Smooth muscle cell (in vitro differentiated cells): Measurements from ENCODE around the gene POLR2M. TPM values are rescaled to one million over a fixed set of nuclear protein-coding genes. Genes with fewer than 3 reads are reported as not detected.

ENCODE experiments used
- polyA plus RNA-seq: library from polyadenylated mRNA; unstranded; fragments of >200 nt; fragmentation: Nextera tagmentation; extraction: Ambion mirVana; gene quantifications from 2 replicates; pipeline ENCODE4 v1.2.1, GENCODE V29; 2016
- total RNA-seq: library from RNA; depleted of rRNA; stranded (reverse); fragments of >200 nt; gene quantifications from 2 replicates; pipeline ENCODE4 v1.2.3, GENCODE V29; 2014

POLR2M gene
- total and polyA plus RNA-seq, 2 experiments from 2014 or later = 23.9 to 49.8 TPM

Other genes with a start within 250 kb of the POLR2M start
- gene MYZAP, start 114.8 kb upstream of the POLR2M start, total RNA-seq = 0.09 and 0.81 TPM in 2 replicates
- gene MYZAP, start 114.8 kb upstream of the POLR2M start, polyA plus RNA-seq = 0.35 and 0.65 TPM in 2 replicates